ENCODE results near the gene ACY1.

ACY1 gene

DNA sequence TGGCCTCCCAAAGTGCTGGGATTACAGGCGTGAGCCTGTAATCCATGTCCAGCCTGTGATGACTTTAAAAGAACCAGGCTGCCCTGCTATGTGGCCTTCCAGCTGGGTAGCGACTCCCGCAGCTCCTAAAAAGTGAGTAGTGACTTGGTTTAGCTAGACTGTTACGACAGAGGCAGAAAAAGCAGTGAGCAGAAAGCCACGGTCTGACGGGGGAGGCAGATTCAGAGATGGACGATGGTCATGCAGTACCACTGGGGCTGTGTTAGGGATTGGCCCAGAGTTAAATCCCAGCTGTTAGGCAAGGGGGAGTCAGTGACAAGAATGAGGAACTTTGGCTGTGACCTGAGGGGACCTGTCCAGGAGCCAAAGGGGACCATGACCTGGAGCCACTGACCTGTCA lies 15.4 kb downstream of the ACY1 start:
- Histone ChIP-seq H3K27ac (no peak overlapping the region), H3K9ac (ENCODE audit: insufficient read length) (no peak overlapping the region), H3K4me3 (no peak overlapping the region), H3K9me3 (ENCODE audit: low read depth, low read length) (no peaks in the 10 kb centered on the region), H3K36me3 (ENCODE audit: insufficient read depth, low read length) (peaks cover 16% of the 10 kb centered on the region)
- no peak for DNase-seq (ENCODE audit: low read depth, low spot score)
- no peak for TF ChIP-seq POLR2AphosphoS5 (IDR thresholded peaks at IDR 0.05; ENCODE audit: borderline replicate concordance, low read depth, low read length)
- no peak for TF ChIP-seq FOXP2 (optimal IDR thresholded peaks at IDR 0.05; ENCODE audit: control extremely low read depth, extremely low read length, insufficient read depth)
- no peak for TF ChIP-seq EZH2 (IDR thresholded peaks at IDR 0.05)

DNA sequence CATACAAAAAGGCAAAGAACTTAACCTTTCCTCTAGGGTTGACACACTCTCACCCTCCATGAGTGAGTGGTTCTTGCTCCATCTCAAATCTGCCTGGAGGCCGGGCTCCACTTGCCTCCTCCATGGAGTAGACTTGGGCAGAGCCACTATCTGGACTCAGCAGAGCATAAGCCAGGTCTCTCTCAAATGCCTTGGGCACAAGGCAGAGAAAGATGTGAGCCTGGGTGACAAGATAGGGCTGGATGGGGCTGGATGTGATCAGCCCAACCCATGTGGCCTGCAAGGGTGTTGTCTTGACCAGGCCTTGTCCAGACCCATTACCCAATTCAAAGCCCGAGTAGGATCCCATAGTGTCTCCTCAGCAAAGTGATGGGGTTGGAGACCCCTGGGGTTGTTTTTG lies 16.5 kb downstream of the ACY1 start:
- Histone ChIP-seq H3K9ac (ENCODE audit: insufficient read length) (no peak overlapping the region), H3K4me3 (no peak overlapping the region), H3K27ac (no peak overlapping the region), H3K9me3 (ENCODE audit: low read depth, low read length) (no peaks in the 10 kb centered on the region), H3K36me3 (ENCODE audit: insufficient read depth, low read length) (peaks cover 5% of the 10 kb centered on the region)
- DNase-seq (ENCODE audit: low read depth, low spot score), result no peak
- no peak for TF ChIP-seq EZH2 (IDR thresholded peaks at IDR 0.05)
- TF ChIP-seq POLR2AphosphoS5 (IDR thresholded peaks at IDR 0.05; ENCODE audit: borderline replicate concordance, low read depth, low read length), result no peak
- no peak for TF ChIP-seq FOXP2 (optimal IDR thresholded peaks at IDR 0.05; ENCODE audit: control extremely low read depth, extremely low read length, insufficient read depth)

DNA sequence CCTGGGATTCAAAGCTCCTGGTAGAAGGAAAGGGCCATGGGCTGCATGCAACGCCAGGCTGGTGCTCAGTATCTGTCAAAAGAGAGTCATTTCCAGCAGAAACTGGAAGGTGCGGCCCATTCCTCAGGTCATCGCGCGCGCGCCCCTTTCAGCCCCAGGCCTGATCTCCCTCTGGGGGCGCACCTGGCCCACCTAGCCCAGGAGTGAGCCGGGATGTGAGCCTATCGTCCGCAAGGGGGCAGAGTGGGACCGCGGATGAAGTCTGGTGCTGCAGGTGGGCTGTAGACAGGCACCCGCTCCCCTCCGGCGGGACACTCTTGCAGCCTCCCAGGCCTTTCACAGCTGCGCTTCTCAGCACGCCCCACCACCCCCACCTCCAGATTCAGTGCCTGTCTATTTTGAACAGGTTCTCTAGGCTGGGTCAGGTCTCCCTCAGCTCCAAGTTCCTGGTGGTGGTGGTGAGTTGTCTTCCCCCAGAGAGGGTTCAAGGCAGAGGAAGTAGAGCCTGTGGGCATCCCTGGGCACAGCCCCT lies 18.2 kb downstream of the ACY1 start:
- no peak for DNase-seq (ENCODE audit: low read depth, low spot score)
- no peak overlapping the region for H3K27ac ChIP-seq
- H3K9ac ChIP-seq (ENCODE audit: insufficient read length), result no peak overlapping the region
- no peaks in the 10 kb centered on the region for H3K36me3 ChIP-seq (ENCODE audit: insufficient read depth, low read length)
- TF ChIP-seq FOXP2 (optimal IDR thresholded peaks at IDR 0.05; ENCODE audit: control extremely low read depth, extremely low read length, insufficient read depth), result no peak
- TF ChIP-seq POLR2AphosphoS5 (IDR thresholded peaks at IDR 0.05; ENCODE audit: borderline replicate concordance, low read depth, low read length), result no peak
- no peak for TF ChIP-seq EZH2 (IDR thresholded peaks at IDR 0.05)
- no peaks in the 10 kb centered on the region for H3K9me3 ChIP-seq (ENCODE audit: low read depth, low read length)
- H3K4me3 ChIP-seq, result no peak overlapping the region

DNA sequence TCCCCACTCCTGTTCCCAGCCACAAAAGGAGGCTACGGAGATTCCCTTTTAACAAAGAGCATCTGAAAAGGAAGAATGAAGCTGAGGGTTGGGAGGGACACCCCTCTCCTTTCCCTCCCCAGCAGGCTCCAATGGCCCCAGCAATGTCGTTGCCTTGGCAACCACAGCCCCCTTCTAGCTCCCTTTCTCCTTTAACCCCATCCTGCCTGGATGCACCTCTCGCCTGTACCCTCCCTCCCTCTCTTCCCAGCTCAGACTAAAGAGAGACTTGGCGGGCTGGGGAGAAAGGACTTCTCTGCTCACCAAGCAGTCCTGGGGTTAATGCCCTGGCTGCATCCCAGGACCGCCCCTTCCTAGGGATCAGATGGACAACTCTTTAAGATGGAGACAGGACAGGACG lies 19.4 kb downstream of the ACY1 start:
- Histone ChIP-seq H3K27ac (no peak overlapping the region), H3K9ac (ENCODE audit: insufficient read length) (no peak overlapping the region), H3K9me3 (ENCODE audit: low read depth, low read length) (no peaks in the 10 kb centered on the region), H3K36me3 (ENCODE audit: insufficient read depth, low read length) (no peaks in the 10 kb centered on the region), H3K4me3 (no peak overlapping the region)
- no peak for DNase-seq (ENCODE audit: low read depth, low spot score)
- TF ChIP-seq EZH2 (IDR thresholded peaks at IDR 0.05) (no peak), FOXP2 (optimal IDR thresholded peaks at IDR 0.05; ENCODE audit: control extremely low read depth, extremely low read length, insufficient read depth) (no peak), POLR2AphosphoS5 (IDR thresholded peaks at IDR 0.05; ENCODE audit: borderline replicate concordance, low read depth, low read length) (no peak)

DNA sequence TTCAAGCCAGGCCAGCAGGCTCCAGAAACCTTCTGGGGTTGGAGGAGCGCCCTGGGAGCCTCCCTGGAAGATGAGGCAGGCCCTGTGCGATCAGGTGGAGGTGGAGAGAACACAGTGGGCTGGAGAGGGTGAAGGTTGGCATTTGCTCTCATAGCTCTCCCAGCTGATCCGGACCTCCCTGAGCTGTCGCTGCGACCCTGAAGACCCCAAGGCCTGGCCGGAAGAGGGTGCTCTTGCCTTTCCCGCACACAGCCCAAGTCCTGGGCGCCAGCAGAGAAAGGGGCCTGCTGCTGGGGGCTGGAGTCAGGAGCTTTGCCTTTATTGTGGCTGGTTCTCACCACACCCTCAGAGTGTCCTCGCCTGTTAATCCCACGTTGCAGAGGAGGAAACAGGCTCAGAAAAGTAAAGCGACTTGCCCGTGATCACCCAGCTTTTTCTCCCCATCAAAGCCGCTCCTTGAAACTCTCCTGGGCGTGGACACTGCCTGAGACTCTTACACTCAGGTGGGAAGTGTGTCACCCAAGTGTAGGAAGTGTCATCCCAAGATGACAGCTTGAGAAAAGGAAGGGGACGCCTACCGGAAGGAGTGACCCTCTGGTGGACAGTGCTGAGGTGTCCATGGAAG lies 20.9 kb downstream of the ACY1 start:
- no peak overlapping the region for H3K9ac ChIP-seq (ENCODE audit: insufficient read length)
- DNase-seq (ENCODE audit: low read depth, low spot score), result no peak

DNA sequence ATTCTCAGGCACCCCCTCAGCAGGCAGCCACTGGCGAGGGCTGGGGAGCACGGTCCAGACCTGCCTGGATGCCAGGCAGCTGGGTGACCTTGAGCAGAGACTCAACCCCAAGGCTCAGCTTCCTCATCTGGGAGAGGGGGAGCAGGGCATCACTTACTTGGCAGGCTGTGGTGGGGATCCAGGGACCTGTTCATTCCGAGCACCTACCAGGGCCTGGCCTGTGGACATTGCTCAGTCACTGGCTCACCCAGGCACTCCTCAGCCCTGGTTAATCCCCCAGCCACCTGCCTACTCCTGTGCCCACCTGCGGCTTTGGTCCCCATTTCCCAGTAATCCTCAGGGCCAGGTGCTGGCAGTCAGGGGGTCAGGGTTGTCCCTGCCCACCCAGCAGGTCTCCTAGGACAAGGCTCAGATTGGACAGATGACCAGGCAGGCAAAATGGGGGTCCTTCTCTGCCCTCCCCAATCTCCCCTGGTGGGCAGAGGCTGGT lies 21.6 kb downstream of the ACY1 start:
- DNase-seq (ENCODE audit: low read depth, low spot score), result no peak
- no peaks in the 10 kb centered on the region for H3K9me3 ChIP-seq (ENCODE audit: low read depth, low read length)
- peak overlapping the region; percentile 31; the same call in 1 of the 2 replicates for H3K27ac ChIP-seq
- H3K9ac ChIP-seq (ENCODE audit: insufficient read length), result peak overlapping the region; percentile 45
- TF ChIP-seq POLR2AphosphoS5 (IDR thresholded peaks at IDR 0.05; ENCODE audit: borderline replicate concordance, low read depth, low read length) (no peak), FOXP2 (optimal IDR thresholded peaks at IDR 0.05; ENCODE audit: control extremely low read depth, extremely low read length, insufficient read depth) (no peak), EZH2 (IDR thresholded peaks at IDR 0.05) (no peak)
- H3K4me3 ChIP-seq, result peak overlapping the region; percentile 48
- no peaks in the 10 kb centered on the region for H3K36me3 ChIP-seq (ENCODE audit: insufficient read depth, low read length)

More for the DNA sequence above, 20.9 kb downstream of the ACY1 start:
- H3K27ac ChIP-seq, result no peak overlapping the region
- no peak overlapping the region for H3K4me3 ChIP-seq
- no peaks in the 10 kb centered on the region for H3K9me3 ChIP-seq (ENCODE audit: low read depth, low read length)
- TF ChIP-seq POLR2AphosphoS5 (IDR thresholded peaks at IDR 0.05; ENCODE audit: borderline replicate concordance, low read depth, low read length) (no peak), EZH2 (IDR thresholded peaks at IDR 0.05) (no peak), FOXP2 (optimal IDR thresholded peaks at IDR 0.05; ENCODE audit: control extremely low read depth, extremely low read length, insufficient read depth) (no peak)
- no peaks in the 10 kb centered on the region for H3K36me3 ChIP-seq (ENCODE audit: insufficient read depth, low read length)

DNA sequence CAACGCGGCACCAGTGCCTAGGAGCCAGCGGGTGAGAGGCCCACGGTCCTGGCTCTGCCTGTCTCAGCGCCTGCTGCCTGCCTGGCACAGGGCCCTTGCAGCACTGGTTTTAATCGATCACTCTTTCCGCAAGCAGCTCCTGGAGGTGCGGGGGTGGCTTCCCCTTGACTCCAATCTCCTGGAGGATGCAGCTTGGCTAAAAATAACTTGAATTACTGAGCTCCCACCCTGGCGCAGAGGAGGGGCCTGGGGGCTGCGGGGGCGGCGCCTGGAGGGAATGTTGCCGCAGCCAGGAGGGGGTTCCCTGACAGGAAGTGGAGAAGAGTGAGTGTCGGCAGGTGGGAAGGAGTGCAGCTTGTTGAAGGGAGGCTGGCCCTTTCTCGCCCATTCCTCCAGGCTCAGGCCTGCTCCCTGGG lies 22.2 kb downstream of the ACY1 start:
- Histone ChIP-seq H3K27ac (0 out of 2 replicates have a peak overlapping the region, but pooled peaks have one; percentile 31), H3K9me3 (ENCODE audit: low read depth, low read length) (no peaks in the 10 kb centered on the region), H3K4me3 (peak overlapping the region; percentile 48), H3K9ac (ENCODE audit: insufficient read length) (no peak overlapping the region), H3K36me3 (ENCODE audit: insufficient read depth, low read length) (no peaks in the 10 kb centered on the region)
- TF ChIP-seq POLR2AphosphoS5 (IDR thresholded peaks at IDR 0.05; ENCODE audit: borderline replicate concordance, low read depth, low read length) (no peak; the same call in none of the 2 replicates), FOXP2 (optimal IDR thresholded peaks at IDR 0.05; ENCODE audit: control extremely low read depth, extremely low read length, insufficient read depth) (no peak), EZH2 (IDR thresholded peaks at IDR 0.05) (no peak)
- DNase-seq (ENCODE audit: low read depth, low spot score), result peak; percentile 50

DNA sequence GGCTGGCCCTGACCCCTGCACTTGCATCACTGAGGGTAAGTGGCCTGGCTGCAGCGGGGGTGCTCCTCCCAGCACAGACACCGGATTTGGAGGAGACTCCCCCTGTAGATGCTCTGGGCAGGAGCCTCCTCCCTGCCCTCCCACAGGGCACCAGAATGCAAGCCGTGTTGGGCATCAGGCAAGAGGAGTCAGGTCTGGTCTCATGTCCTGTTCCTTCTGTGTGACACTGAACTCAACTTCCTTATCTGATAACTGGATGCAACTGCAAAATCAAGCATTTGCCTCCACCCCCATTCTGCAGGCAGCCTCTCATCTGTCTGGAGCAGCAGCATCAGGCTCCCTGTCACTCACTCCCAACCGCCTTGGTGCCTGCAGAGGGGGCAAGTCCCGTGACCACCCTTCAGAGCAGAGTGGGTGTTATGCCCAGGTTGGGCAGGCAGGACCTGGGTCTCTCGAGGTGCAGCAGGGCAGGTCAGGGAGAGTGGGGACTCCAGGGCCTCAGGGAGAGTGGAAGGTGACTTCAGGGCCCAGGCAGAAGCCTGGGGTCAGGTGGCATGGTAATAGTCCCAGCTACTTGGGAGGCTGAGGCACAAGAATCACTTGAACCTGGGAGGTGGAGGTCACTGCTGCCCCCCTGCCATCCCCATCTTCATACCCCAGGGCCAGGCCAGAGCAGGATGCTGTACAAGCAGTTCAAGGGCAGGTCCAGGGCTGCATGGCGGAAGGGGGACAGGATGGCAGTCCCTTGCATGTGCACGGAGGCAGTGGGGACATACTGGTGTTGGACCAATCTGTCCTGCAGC lies 22.9 kb downstream of the ACY1 start:
- Histone ChIP-seq H3K36me3 (ENCODE audit: insufficient read depth, low read length) (no peaks in the 10 kb centered on the region), H3K4me3 (peak overlapping the region; percentile 48), H3K27ac (no peak overlapping the region), H3K9ac (ENCODE audit: insufficient read length) (no peak overlapping the region), H3K9me3 (ENCODE audit: low read depth, low read length) (no peaks in the 10 kb centered on the region)
- TF ChIP-seq FOXP2 (optimal IDR thresholded peaks at IDR 0.05; ENCODE audit: control extremely low read depth, extremely low read length, insufficient read depth) (no peak), EZH2 (IDR thresholded peaks at IDR 0.05) (no peak), POLR2AphosphoS5 (IDR thresholded peaks at IDR 0.05; ENCODE audit: borderline replicate concordance, low read depth, low read length) (no peak; the same call in 1 of the 2 replicates)
- no peak for DNase-seq (ENCODE audit: low read depth, low spot score)

All from SK-N-MC (cell line).